Heart left ventricle (tissue), 16 donors: ENCODE measurements around the gene CRB1. TPM values are rescaled to one million over a fixed set of nuclear protein-coding genes. Genes with fewer than 3 reads are reported as not detected.

Source experiments
- ATAC-seq, 4 donors: fragments of 200-7000 bp; cut with Tn5 transposase; one replicate each; pipeline ENCODE4 v1.9.1; 2020 to 2022; ENCODE audit warnings: moderate library complexity in 4 of 4, mild to moderate bottlenecking in 3 of 4, moderate number of reproducible peaks in 1 of 4
- DNase-seq, 5 donors: peaks; one replicate each; pipeline ENCODE4 v3.0.0-alpha.2; 2020
- H3K27ac ChIP-seq, 12 donors: fragments of 200-600 bp; sonication (generic) in 4 of 12; one replicate each; pipeline versions ENCODE4 v1.5.0 to v1.8.0; 2016 to 2022; ENCODE audit warnings: mild to moderate bottlenecking in 2 of 12
- H3K27me3 ChIP-seq, 9 donors: fragments of 200-600 bp; sonication (generic) in 2 of 9; one replicate each; pipeline versions ENCODE4 v1.5.1 to v1.8.0; 2016 to 2022; ENCODE audit warnings: mild to moderate bottlenecking in 3 of 9
- H3K36me3 ChIP-seq, 9 donors: fragments of 200-600 bp; sonication (generic) in 2 of 9; one replicate each; pipeline versions ENCODE4 v1.5.0 to v1.8.0; 2018 to 2022; ENCODE audit warnings: mild to moderate bottlenecking in 2 of 9
- H3K4me1 ChIP-seq, 12 donors: fragments of 200-600 bp; sonication (generic) in 4 of 12; one replicate each; pipeline versions ENCODE4 v1.5.0 to v1.8.0; 2016 to 2022; ENCODE audit warnings: mild to moderate bottlenecking in 3 of 12
- H3K4me3 ChIP-seq, 12 donors: fragments of 200-600 bp; sonication (generic) in 4 of 12; one replicate each; pipeline versions ENCODE4 v1.5.0 to v1.8.0; 2017 to 2022; ENCODE audit warnings: mild to moderate bottlenecking in 9 of 12, moderate library complexity in 4 of 12
- H3K9me3 ChIP-seq, 12 donors: fragments of 200-600 bp; sonication (generic) in 4 of 12; one replicate each; pipeline versions ENCODE4 v1.5.0 to v1.8.0; 2016 to 2022; ENCODE audit warnings: mild to moderate bottlenecking in 1 of 12
- CTCF ChIP-seq, 12 donors: fragments of 200-600 bp; sonication (generic) in 4 of 12; IDR thresholded peaks; one replicate each; pipeline versions ENCODE4 v1.5.0 to v1.8.0; 2018 to 2022; ENCODE audit warnings: antibody characterized with exemption in 12 of 12, mild to moderate bottlenecking in 5 of 12
- POLR2A ChIP-seq, 2 donors: fragments of 450-650 bp; IDR thresholded peaks; one replicate each; pipeline ENCODE4 v1.6.1; 2017; ENCODE audit warnings: antibody characterized with exemption in 2 of 2, mild to moderate bottlenecking in 2 of 2, moderate library complexity in 2 of 2
- WGBS, 4 donors: extraction: QIAGEN DNeasy Blood & Tissue Kit in 2 of 4; methylation state at CpG; one replicate each; pipeline versions ENCODE4 v1.1.5 to v1.1.7; 2013 to 2018; 5-methylcytosine and 5-hydroxymethylcytosine counted together
- intact Hi-C, 10 donors: fragments of 100-400 bp; cut with DNase I; formaldehyde crosslinking; loops; one replicate each; pipeline versions ENCODE4 v1.11.1 to v1.14.2; 2022
- polyA plus RNA-seq, 2 donors: library from polyadenylated mRNA; stranded (reverse); fragments of 200-250 nt; gene quantifications; one replicate each; pipeline ENCODE4 v1.2.3, GENCODE V29; 2013
- total RNA-seq, 9 donors: library from RNA; depleted of rRNA in 2 of 9; stranded (reverse); fragments of >200 nt in 2 of 9; fragmentation: NEBNext Ultra II Directional in 3 of 9; extraction: Animal tissue kit (Norgen Biotek cat#: 25700) in 3 of 9; gene quantifications; one replicate each; pipeline versions ENCODE4 v1.1.0 to v1.2.4, GENCODE V29; 2016 to 2023
- donor health status: ischemic (EF 13 %, LVEDD 7.1; RV severe dilation, severe dysfunction).
- donor health status: healthy with polysubstance abuse.
- donor health status: DM: no; HTN: yes; CAD: no.
- donor health status: DM: no; HTN: no; CAD: no.
- donor health status: ischemic (EF 25% LVEDD 6.9; RV normal size, moderate dysfunction).
- donor health status: ischemic (EF 25% LVEDD 5.7; RV mildly dilated, moderate dysfunction).
- donor health status: healthy.
- donor health status: DM: yes; HTN: yes; CAD: no.
- donor health status: ischemic (EF 35%, LVEDD 5.7; RV mildly dilated, moderate dysfunction).
- donor health status: nonischemic (EF 11% LVEDD 7.7; RV severe dilation, severe dysfunction).
- donor health status: DM: yes; HTN: yes; CAD: no.
- donor health status: PGD.
- donor health status: ischemic (EF 29% LVEDD 5.4; RV normal size, mild dysfunction).
- donor health status: nonischemic (EF 23%, LVEDD 6.1; RV moderate dilation, normal function).

Gene CRB1
- total and polyA plus RNA-seq, 11 donors: 0.06 to 0.56 (median 0.29) TPM; not detected in 2

GRCh38 chr1:197463142-197463541 is 195.1 kb downstream of the CRB1 start:
- Histone ChIP-seq H3K27me3 (peaks cover 0 to 2% (median 0%) of the 10 kb centered on the region in 9 donors), H3K4me3 (no peak overlapping the region), H3K9me3 (no peaks in the 10 kb centered on the region), H3K4me1 (no peaks in the 10 kb centered on the region), H3K36me3 (no peaks in the 10 kb centered on the region), H3K27ac (no peak overlapping the region)
- no peak for ATAC-seq
- intact Hi-C loops: no loop called here
- DNase-seq: no peak
- TF ChIP-seq POLR2A (IDR thresholded peaks at IDR 0.05): no peak
- no peak for TF ChIP-seq CTCF (IDR thresholded peaks at IDR 0.05)

- intact Hi-C loops: no loop called here
- Histone ChIP-seq H3K27ac (peak overlapping the region in 1 of 12 donors; percentile 6), H3K9me3 (no peaks in the 10 kb centered on the region), H3K27me3 (peaks cover 0 to 2% (median 0%) of the 10 kb centered on the region in 9 donors), H3K36me3 (no peaks in the 10 kb centered on the region), H3K4me3 (no peak overlapping the region), H3K4me1 (no peaks in the 10 kb centered on the region)
- ATAC-seq (peak in 3 of 4 donors; percentile 61 to 84 (median 83)), DNase-seq (peak in 1 of 5 donors; percentile 26)
- TF ChIP-seq CTCF (IDR thresholded peaks at IDR 0.05) (no peak), POLR2A (IDR thresholded peaks at IDR 0.05) (no peak)
- WGBS, 4 donors: 28 to 39% (median 35%) methylated on average over 7 of the region's 7 CpGs
Measured at GRCh38 chr1:197464044-197464443, 196.0 kb downstream of the CRB1 start.

GRCh38 chr1:197465528-197466327 is 197.7 kb downstream of the CRB1 start:
- H3K9me3 ChIP-seq: no peaks in the 10 kb centered on the region
- H3K36me3 ChIP-seq: no peaks in the 10 kb centered on the region
- intact Hi-C loops: no loop called here
- ATAC-seq: no peak
- DNase-seq: no peak
- H3K4me3 ChIP-seq: no peak overlapping the region
- 79 to 89% (median 86%) methylated on average over 3 of the region's 3 CpGs for WGBS, 4 donors
- no peak overlapping the region for H3K27ac ChIP-seq
- peaks cover 0 to 7% (median 0%) of the 10 kb centered on the region in 12 donors for H3K4me1 ChIP-seq
- TF ChIP-seq CTCF (IDR thresholded peaks at IDR 0.05): no peak
- no peak for TF ChIP-seq POLR2A (IDR thresholded peaks at IDR 0.05)
- peaks cover 0 to 2% (median 0%) of the 10 kb centered on the region in 9 donors for H3K27me3 ChIP-seq

- WGBS, 4 donors: 75 to 88% (median 82%) methylated on average over 3 of the region's 3 CpGs
- no peak for ATAC-seq
- Histone ChIP-seq H3K36me3 (no peaks in the 10 kb centered on the region), H3K9me3 (no peaks in the 10 kb centered on the region), H3K4me3 (no peak overlapping the region), H3K4me1 (peaks cover 0 to 8% (median 0%) of the 10 kb centered on the region in 12 donors), H3K27me3 (peaks cover 0 to 2% (median 0%) of the 10 kb centered on the region in 9 donors), H3K27ac (no peak overlapping the region)
- DNase-seq: no peak
- intact Hi-C loops: no loop called here
- no peak for TF ChIP-seq POLR2A (IDR thresholded peaks at IDR 0.05)
Measured at GRCh38 chr1:197466813-197467212, 198.8 kb downstream of the CRB1 start.
